GM18526 (cell line): ENCODE measurements around the gene NUDT21.

Source experiments
- POLR2A ChIP-seq: IDR thresholded peaks from 3 replicates; pipeline ENCODE4 v1.6.1; 2011; ENCODE audit not compliant: insufficient read length; ENCODE audit errors: extremely low read depth

The NUDT21 gene

DNA sequence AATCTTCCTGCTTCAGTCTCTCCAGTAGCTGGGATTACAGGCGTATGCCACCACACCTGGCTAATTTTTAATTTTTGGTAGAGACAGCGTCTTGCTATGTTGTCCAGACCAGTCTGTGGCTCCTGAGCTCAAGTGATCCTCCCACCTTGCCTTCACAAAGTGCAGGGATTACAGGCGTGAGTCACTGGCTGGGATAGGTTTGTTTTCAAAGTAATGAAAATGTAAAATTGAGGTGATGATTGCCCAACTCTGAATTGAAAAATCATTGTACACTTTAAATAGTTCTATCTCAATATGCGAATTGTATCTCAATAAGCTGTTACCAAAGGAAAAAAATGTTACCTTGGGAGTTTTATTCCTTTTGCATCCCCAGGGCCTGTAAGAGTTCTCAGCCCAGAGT is 24.5 kb downstream of the NUDT21 start:
- TF ChIP-seq POLR2A, result no peak

DNA sequence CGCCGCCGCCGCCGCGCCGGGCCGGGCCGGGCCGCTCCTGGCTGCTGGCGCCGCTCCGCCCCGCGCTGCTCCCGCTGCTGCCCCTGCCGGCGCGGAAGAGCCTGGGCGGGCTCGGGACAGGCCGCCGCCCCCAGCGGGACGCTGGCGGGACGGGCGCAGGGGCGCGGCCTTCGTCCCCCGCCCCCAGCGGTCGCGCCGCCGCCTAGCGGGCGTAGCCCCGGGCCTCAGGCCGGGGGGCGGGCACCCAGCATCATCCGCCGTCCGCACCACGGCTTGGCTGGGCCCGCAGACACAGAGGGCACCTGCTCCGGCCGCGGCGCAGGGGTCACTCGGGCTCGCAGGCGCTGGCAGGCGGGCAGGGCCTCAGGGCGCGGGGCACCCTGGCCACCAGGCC is 25.7 kb downstream of the NUDT21 start, which contains the start of gene AMFR:
Gene AMFR (minus strand): TSS at position 107 of the 394 bp plus-strand sequence. CDS start 218 bp downstream, outside the sequence.
- peak; percentile 52 for TF ChIP-seq POLR2A

DNA sequence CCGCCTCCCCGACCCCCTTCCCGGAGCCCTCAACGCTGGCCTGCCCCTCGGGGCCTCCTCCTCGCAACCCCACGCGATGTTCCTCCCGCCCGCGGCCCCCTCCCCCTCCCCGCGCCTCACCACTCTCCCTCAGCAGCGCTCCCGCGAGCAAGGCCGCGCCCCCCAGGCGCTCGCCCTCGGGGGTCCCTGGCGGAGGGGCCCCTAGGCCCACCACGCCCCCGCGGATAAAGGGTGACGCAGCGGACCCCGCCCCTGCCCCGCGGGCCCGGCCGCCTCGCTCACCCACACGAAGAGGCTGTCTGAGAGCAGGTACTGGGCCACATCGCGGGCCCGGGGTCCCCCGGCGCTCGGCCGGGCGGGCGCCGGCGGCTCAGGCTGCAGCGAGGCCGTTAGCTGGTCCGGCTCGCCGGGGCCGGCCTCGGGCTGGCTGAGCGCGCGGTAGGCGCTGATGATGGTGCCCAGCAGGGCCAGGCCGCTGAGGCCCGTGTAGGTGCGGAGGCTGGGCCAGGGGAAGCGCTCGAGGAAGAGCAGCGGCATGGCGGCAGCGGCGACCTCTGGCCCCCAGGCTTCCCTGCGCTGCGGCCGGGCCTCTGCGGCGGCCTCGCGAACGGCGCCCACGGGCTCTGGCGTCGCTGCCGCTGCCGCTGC is 26.2 kb downstream of the NUDT21 start:
- TF ChIP-seq POLR2A, result no peak

DNA sequence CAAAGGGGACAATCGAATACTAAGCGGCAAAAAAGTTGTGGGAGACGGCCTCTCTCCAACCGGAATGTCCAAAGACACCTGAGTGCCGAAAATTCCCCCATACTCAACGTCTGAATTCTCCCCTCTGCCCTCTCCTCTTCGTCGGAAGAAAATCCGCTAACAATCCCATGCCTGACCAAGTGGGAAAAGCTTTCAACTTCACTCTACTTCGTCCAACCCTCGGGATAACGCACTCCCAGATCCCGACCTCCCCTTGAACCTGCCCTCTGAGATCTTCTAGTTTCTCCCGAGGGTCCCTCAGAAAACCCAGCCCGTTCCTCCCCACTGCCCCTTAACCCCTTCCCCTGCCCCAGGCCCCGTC is 26.7 kb downstream of the NUDT21 start:
- no peak for TF ChIP-seq POLR2A

DNA sequence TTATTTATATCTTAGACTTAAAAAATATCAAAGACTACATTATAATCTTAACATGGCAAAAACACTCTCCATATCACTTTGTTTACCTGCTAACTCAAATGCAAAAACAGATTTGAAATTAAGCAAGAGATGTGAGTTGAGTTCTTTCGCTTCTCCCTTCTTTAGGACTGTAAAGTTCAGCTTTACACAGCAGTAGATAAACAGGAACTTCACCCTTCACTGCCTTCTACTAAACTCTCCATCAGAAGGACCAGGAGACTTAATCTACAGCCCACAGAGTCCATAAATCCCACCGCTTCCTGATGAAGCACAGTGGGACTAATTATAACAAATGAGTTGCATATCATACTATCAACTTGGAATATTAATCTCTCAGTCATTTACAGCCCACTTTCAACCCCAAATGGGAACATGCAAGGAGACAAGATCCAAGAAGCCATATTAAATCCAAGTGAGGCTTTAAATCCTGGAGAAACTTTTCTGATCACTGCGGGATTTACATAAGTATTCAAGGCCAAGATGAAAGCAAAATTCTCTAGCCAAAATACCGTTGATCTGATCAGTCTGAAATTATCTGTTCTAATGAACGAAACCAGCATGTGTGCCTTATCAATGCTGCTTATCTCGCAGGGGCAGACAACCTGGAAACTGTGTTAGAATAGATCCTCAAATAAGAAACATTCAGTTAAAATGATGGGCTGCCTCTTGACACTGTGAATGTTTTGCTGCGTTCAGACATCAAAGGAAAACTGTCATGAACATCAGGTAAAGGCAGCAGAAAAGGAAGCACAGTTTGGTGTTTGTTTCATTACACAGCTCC is 27.3 kb downstream of the NUDT21 start:
- no peak for TF ChIP-seq POLR2A

DNA sequence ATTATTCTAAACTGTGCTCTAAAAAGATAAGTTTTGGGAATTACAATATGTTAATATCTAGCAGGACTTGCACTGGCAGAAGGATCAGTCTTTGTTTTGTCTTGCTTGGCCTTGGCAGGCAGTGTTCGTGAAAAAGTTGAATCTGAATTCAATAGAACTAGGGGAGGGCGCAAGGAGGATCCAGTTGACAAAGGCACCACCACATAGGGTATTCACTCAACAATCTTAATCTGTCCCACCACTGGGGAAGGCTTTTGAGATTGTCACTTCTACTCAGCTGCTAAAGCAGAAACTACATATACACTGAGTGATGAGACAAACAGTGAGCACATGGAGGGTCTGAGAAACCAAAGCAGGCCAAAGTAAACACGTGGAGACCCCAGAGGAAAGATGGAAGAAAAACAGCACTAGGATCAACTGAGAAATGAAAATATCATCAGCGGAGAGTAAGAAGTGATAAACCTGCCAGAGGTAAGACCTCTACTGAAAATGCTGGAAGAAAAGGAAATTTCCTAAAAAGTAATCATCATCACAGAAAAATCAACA is 28.2 kb downstream of the NUDT21 start:
- TF ChIP-seq POLR2A, result no peak

DNA sequence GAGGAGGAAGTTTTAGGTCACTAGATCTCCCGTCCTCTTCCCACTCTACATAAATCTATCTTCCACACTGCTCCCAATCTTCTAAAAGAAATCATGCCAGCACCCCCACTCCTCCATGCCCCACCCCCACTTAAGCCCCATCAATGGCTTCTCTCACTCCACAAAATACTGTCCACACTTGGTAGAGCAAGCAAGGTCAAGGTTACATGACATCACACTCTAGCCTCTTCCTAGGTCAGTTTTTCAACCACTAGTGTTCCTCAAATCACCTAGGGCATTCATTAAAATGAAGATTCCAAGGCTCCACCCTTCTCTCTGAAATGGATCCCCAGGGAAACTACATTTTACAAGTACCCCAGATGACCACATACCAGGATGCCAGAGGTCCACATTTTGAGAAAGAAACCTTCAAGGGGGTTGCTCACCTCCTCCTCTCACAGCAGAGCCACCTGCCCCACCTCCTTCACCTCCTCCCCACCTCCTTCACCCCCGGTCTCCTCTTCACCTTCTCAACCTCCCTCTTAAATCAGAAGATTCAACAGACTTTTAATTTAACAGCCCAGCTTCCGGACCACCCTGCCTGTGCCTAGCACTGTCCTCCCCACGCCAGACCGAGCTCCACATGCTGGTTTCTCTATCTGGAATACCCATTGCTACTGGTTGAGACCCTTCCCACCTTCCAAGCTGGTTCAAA is 29.0 kb downstream of the NUDT21 start:
- no peak for TF ChIP-seq POLR2A

DNA sequence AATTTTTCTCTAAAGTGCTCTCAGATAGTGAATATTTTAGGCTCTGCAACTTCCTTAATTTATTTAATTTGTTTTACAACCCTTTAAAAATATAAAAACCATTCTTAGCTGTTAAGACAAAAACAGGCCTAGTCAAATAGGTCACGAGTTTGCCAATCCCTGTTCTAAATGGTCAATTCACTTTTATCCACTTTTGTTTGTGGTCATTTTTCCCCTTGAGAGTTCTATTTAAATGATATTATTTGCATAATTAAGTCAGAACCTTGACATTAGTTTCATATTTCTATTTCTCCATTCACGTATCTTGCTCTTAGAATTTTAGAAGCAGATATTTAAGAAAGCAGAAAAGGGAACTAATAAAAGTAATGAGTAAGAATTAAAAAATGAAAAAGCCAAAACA is 29.8 kb downstream of the NUDT21 start:
- no peak for TF ChIP-seq POLR2A

DNA sequence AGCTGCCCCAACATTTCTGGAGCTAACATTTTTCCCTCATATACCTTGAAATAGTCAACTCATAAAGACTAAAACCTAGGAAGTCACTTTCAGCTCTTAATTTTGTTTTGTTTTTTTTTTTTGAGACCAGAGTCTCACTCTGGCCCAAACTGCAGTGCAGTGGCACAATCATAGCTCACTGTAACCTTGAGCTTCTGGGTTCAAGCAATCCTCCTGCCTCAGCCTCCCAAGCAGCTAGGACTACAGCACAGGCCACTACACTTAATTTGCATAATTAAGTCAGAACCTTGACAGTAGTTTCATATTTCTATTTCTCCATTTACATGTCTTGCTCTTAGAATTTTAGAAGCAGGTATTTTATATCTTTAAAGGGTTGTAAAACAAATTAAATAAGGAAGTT is 30.5 kb downstream of the NUDT21 start:
- TF ChIP-seq POLR2A, result no peak

DNA sequence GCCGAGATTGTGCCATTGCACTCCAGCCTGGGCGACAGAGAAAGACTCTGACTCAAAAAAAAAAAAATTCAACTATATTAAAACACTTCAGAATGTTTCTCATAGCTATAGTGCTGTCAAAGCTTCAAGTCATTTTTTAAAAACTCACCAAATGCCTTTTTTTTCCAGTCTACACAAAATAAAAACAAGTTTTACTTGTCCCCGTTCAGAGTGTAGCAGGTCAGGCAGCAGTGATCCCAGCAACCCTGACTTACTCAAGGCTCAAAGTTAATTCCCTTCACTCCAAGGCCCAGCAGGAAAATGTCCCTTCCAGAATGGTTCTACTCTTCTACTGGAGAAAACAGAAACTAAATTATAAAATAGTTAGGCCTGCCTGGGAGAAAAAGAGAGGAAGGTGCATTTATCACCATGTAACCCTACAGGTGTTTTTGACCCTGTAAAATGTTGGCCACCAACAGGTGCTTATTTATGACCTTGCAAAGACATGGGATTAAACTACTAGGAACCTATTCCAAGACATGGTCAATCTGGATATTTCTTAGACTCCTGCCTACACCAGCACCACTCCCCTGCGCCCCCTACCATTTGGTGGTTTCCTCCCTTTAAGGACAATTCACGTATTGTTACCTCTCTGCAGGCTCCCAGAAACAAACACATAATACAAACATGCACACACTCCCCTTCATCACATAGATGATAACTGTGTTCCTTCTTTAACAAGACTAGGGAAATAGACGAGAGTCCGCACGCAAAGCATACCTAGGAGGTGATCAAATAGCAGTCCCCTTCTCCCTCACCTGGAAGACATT is 31.2 kb downstream of the NUDT21 start:
- TF ChIP-seq POLR2A, result no peak

DNA sequence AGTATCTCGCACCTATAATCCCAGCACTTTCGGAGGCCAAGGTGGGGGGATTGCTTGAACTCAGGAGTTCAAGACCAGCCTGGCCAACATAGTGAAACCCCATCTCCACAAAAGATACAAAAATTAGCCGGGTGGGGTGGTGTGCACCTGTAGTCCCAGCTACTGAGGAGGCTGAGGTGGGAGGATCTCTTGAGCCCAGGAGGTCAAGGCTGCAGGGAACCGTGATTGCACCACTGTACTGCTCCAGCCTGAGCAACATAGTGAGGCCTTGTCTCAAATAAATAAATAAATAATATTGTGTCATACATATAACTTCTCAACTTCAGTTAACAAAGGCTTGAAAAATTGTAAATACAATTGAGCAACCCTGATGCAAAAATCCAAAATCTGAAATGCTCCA is 34.0 kb downstream of the NUDT21 start:
- no peak for TF ChIP-seq POLR2A

DNA sequence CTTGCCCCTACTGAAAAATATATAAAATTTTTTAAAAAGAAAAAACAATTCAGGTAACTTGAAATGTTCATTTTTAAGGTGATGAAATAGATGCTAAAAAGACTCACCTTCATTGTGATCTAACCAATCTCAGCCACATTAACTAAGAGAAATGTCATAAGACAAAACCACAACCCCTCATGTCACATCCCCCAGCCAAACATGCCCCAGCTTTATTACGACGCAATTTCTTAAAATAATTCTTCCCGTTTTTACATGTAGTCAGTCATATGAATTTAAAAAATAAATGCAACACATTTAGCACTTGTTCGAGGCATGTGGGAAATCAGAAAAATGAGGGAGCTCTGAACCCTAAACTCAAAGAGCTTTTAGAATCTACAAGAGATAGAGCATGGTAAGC is 35.3 kb downstream of the NUDT21 start:
- no peak for TF ChIP-seq POLR2A

DNA sequence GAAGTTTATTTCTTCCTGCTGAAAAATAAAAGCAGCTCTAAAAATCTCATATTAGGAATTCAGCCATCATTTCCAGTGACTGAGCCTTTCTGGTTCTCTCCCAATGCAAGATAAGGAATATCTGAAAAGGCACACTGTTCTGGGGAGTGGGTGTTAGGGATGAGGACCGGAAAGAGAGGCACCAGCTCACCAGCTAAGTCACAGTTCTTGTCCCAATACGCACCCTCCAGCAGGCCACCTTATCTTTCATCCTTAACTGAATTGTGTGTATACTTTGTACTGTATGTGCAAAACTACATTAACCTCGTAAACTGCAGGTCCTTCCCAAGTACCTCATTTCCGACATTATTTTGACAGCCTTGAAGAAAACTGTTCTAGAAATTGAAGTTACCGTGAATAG is 36.8 kb downstream of the NUDT21 start:
- TF ChIP-seq POLR2A, result no peak

DNA sequence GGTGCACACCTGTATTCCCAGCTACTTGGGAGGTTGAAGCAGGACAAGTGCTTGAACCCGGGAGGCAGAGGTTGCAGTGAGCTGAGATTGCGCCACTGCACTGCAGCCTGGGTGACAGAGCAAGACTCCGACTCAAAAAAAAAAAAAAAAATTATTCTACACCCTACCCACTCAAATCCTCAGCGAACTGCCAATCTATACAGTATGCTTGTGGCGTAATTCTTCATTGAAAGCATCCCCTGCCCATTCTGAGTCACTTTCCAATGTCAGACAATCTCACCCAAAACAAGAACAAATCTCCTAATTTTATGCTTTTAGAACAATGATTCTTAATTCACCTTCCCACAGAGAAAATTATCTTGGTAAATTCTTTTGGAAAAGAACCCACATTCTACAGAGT is 37.8 kb downstream of the NUDT21 start:
- TF ChIP-seq POLR2A, result no peak

DNA sequence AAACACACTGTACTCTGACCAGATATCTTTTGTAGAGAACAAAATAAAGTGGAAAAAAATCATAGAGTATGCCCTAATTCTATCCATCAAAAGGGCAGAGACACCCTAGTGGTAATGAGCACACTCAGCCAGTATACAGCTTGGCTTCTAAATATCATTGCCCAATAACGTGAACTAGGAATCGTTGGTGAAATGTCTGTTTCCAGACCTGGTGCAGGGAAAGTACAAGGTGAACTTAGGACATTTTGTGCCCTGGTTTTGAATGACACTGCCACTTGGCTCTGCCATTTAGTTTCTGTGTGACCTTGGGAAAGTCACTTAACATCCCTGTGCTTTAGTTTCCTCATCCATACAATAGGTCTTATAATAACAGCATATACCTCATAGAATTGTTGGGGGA is 39.5 kb downstream of the NUDT21 start:
- no peak for TF ChIP-seq POLR2A
